NB4 (cell line): ENCODE data around the gene BAIAP2.

Experiments used
- CTCF ChIP-seq: IDR thresholded peaks from one replicate; pipeline ENCODE4 v1.5.1; 2012; ENCODE audit warnings: low read depth, low read length
- MAX ChIP-seq: IDR thresholded peaks from 2 replicates; pipeline ENCODE4 v1.6.1; 2011; ENCODE audit warnings: low read depth, low read length

- TF ChIP-seq CTCF (no peak), MAX (no peak)
These were observed 127.0 kb downstream of the BAIAP2 start for GRCh38 chr17:81161972-81162371.
